ENCODE measurements around the gene FABP2.
A peak's percentile ranks its signal among the peaks of the same experiment; 100 is the strongest.
"Not testable (repeated sequence)": the region's sequence is repeated elsewhere in the genome, so short reads cannot be mapped to it uniquely, and the experiment has no call there.

FABP2 gene

DNA sequence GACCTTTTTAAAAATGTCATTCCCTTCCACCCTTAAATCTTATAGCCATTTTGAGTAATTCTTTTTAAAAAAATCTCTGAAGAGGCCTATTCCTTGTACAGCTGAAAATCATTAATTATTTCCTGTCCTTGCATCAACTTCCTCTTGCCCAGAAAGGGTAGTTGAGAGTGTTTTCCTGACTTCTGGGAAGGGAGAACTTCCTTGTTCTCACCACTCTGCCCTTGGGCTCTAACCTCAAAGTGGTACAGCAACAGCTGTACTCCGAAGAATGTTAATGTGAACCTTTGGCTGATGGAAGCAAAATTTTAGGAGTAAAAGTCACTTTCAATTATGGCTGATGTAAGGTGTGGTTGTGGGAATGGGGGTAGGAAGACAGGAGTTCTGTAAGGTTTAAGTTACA is 15.1 kb upstream of the FABP2 start:
- DNase-seq (ENCODE audit: low read depth) = peak; percentile 4
- no peak overlapping the region for H3K4me3 ChIP-seq (ENCODE audit: low read depth, low read length)
- TF ChIP-seq, protein P1, sequence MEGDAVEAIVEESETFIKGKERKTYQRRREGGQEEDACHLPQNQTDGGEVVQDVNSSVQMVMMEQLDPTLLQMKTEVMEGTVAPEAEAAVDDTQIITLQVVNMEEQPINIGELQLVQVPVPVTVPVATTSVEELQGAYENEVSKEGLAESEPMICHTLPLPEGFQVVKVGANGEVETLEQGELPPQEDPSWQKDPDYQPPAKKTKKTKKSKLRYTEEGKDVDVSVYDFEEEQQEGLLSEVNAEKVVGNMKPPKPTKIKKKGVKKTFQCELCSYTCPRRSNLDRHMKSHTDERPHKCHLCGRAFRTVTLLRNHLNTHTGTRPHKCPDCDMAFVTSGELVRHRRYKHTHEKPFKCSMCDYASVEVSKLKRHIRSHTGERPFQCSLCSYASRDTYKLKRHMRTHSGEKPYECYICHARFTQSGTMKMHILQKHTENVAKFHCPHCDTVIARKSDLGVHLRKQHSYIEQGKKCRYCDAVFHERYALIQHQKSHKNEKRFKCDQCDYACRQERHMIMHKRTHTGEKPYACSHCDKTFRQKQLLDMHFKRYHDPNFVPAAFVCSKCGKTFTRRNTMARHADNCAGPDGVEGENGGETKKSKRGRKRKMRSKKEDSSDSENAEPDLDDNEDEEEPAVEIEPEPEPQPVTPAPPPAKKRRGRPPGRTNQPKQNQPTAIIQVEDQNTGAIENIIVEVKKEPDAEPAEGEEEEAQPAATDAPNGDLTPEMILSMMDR (conservative IDR thresholded peaks at IDR 0.05; ENCODE audit: low read depth, low read length) = no peak

DNA sequence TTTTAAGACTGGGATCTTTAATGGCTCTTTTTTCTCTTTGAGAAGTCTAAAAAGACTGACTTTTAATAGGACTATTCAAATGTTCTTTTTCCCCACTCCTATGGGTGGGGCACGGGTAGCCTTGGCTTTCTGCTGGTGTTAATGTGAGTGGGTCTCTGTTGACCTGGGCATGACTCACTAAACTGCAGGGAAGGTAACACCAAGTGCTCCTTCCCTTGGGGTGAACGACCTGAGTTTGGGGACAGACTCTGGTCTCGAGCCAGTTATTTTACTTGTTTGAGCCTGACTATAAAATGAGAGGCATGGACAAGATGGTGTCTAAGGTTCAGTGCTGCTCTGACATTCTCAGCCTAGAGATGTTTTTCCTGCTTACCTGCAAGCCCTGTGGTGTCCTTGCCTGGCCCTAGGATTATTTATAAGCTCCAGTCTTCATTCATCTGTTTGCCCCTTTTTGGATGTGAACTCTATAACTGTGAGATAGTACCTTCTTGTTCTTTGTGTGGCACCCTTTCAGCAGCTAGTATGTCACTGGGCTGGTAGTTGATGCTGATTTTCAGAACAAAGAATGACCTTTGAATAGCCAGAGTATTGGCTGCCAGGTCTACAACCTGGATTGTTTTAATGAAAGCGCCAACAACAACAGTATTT is 14.5 kb upstream of the FABP2 start:
- not testable (repeated sequence) for DNase-seq (ENCODE audit: low read depth); H3K4me3 ChIP-seq (ENCODE audit: low read depth, low read length)

GRCh38 chr4:119329835-119330620 is 8.1 kb upstream of the FABP2 start:
- H3K4me3 ChIP-seq (ENCODE audit: low read depth, low read length) = no peak overlapping the region
- TF ChIP-seq, protein P1 (conservative IDR thresholded peaks at IDR 0.05; ENCODE audit: low read depth, low read length) = no peak
- no peak for DNase-seq (ENCODE audit: low read depth)

- no peak overlapping the region for H3K4me3 ChIP-seq (ENCODE audit: low read depth, low read length)
- no peak for DNase-seq (ENCODE audit: low read depth)
- TF ChIP-seq, protein P1 (conservative IDR thresholded peaks at IDR 0.05; ENCODE audit: low read depth, low read length) = no peak
Measured at GRCh38 chr4:119328695-119329094, 6.8 kb upstream of the FABP2 start.

GRCh38 chr4:119317990-119318389 is 3.9 kb downstream of the FABP2 start:
- TF ChIP-seq, protein P1 (conservative IDR thresholded peaks at IDR 0.05; ENCODE audit: low read depth, low read length) = no peak
- no peak for DNase-seq (ENCODE audit: low read depth)
- H3K4me3 ChIP-seq (ENCODE audit: low read depth, low read length) = no peak overlapping the region

DNA sequence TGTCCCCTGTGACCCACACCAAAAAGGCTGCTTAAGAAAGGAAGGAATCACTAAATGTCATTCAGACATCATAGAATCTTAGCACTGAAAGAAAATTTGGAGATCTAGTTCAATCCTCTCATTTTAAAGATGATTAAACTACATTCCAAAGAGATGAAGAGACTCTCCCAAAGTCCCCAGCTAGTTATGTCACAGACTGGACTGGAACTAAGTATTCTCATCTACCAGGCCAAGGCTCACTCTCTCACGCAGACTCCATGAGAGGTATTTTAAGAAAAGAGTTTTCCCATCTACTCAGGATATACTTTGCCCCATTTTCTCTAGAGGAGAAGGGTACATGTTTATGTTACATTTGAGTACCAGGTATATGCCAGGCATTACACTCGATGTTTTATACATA is 6.9 kb downstream of the FABP2 start:
- TF ChIP-seq, protein P1 (conservative IDR thresholded peaks at IDR 0.05; ENCODE audit: low read depth, low read length) = no peak
- no peak for DNase-seq (ENCODE audit: low read depth)
- no peak overlapping the region for H3K4me3 ChIP-seq (ENCODE audit: low read depth, low read length)

DNA sequence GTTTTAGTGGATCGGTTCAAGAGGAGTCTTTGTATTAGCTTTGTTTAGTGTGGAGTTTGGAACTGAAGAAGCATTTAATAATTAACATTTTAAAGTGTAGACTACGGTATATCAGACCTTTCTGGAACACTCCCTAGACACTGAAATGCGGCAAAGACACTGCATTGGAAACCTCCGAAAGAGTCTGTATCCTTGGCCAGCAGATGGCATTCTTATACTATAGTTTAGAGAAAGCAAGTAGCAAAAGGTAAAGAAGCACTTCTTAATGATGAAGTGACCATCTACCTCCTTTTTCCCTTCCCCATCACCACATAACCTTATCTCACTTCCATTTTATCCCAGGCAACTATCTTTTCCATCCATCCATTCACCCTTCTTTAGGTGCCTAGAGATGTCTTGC is 7.6 kb downstream of the FABP2 start:
- peak; percentile 77 for DNase-seq (ENCODE audit: low read depth)
- TF ChIP-seq, protein P1 (conservative IDR thresholded peaks at IDR 0.05; ENCODE audit: low read depth, low read length) = peak; percentile 70
- no peak overlapping the region for H3K4me3 ChIP-seq (ENCODE audit: low read depth, low read length)
